Hepatocyte (in vitro differentiated cells): ENCODE data around the gene NDFIP2.

Source experiments
- CTCF ChIP-seq: fragments of 200-600 bp; sonication (generic); IDR thresholded peaks from 2 replicates; pipeline ENCODE4 v1.5.1; 2016; ENCODE audit warnings: antibody characterized with exemption, mild to moderate bottlenecking; ENCODE audit not compliant: poor library complexity
- EZH2 ChIP-seq: fragments of 200-600 bp; sonication (generic); IDR thresholded peaks from 2 replicates; pipeline ENCODE4 v1.6.1; 2016; ENCODE audit warnings: antibody characterized with exemption, mild to moderate bottlenecking, borderline replicate concordance
- EZH2phosphoT487 ChIP-seq: fragments of 200-600 bp; sonication (generic); IDR thresholded peaks from one replicate; pipeline ENCODE4 v1.6.1; 2018; ENCODE audit warnings: antibody characterized with exemption, mild to moderate bottlenecking, low read depth, moderate library complexity; ENCODE audit not compliant: unreplicated experiment, severe bottlenecking

- TF ChIP-seq CTCF (no peak), EZH2phosphoT487 (no peak), EZH2 (no peak)
Measured at GRCh38 chr13:79512950-79513349, 32.0 kb downstream of the NDFIP2 start.
